SU-DHL-6 (cell line): ENCODE results near the gene PPP6C.

Source experiments
- H2AFZ ChIP-seq: fragments of 200-600 bp; sonication (generic); 2 replicates; pipeline ENCODE4 v1.6.1; 2014; ENCODE audit warnings: low read depth, mild to moderate bottlenecking, moderate library complexity, mixed read lengths, antibody characterized with exemption, low read length; ENCODE audit not compliant: severe bottlenecking
- H3F3A ChIP-seq: fragments of 200-600 bp; shearing (Covaris generic); 2 replicates; pipeline ENCODE4 v1.6.0; 2016; ENCODE audit warnings: antibody characterized with exemption, mild to moderate bottlenecking; ENCODE audit not compliant: insufficient read depth
- H3K27ac ChIP-seq: fragments of 200-600 bp; sonication (generic); 2 replicates; pipeline ENCODE4 v1.5.1; 2016; ENCODE audit warnings: low read depth, mild to moderate bottlenecking, low read length, moderate library complexity, mixed read lengths
- H3K27me3 ChIP-seq: fragments of 200-600 bp; sonication (generic), shearing (Covaris generic); 2 replicates; pipeline ENCODE4 v1.6.0; 2014; ENCODE audit warnings: mild to moderate bottlenecking, low read length
- H3K36me3 ChIP-seq: fragments of 200-600 bp; sonication (generic); 2 replicates; pipeline ENCODE4 v1.6.1; 2014; ENCODE audit warnings: mild to moderate bottlenecking, low read length, mixed read lengths
- H3K4me2 ChIP-seq: fragments of 300-600, 200-600 bp; shearing (Covaris generic), sonication (generic); 2 replicates; pipeline ENCODE4 v1.6.0; 2014; ENCODE audit warnings: low read length, low read depth, mild to moderate bottlenecking; ENCODE audit not compliant: poor library complexity, severe bottlenecking
- H3K4me3 ChIP-seq: fragments of 200-600 bp; sonication (generic); 2 replicates; pipeline ENCODE4 v1.5.1; 2014; ENCODE audit warnings: antibody characterized with exemption, low read length, mild to moderate bottlenecking, mixed read lengths; ENCODE audit not compliant: insufficient read depth, poor library complexity, severe bottlenecking
- H3K79me2 ChIP-seq: fragments of 200-600 bp; sonication (generic); 2 replicates; pipeline ENCODE4 v1.6.1; 2014; ENCODE audit warnings: mild to moderate bottlenecking, low read length, moderate library complexity; ENCODE audit not compliant: insufficient read depth
- H3K9ac ChIP-seq: fragments of 200-600 bp; sonication (generic); 2 replicates; pipeline ENCODE4 v1.7.0; 2014; ENCODE audit warnings: mild to moderate bottlenecking, low read length
- H3K9me2 ChIP-seq: fragments of 200-600 bp; sonication (generic); replicated peaks from 2 replicates; pipeline ENCODE4 v1.6.1; 2014; ENCODE audit warnings: low read length; ENCODE audit not compliant: insufficient read depth
- H3K9me3 ChIP-seq: fragments of 200-600 bp; sonication (generic); 2 replicates; pipeline ENCODE4 v1.6.1; 2014; ENCODE audit warnings: low read length, mixed read lengths; ENCODE audit not compliant: insufficient read depth
- H4K20me1 ChIP-seq: fragments of 200-600 bp; sonication (generic); 2 replicates; pipeline ENCODE4 v1.6.1; 2014; ENCODE audit warnings: low read depth, mild to moderate bottlenecking, antibody characterized with exemption, low read length, moderate library complexity, mixed read lengths
- CTCF ChIP-seq: fragments of 200-600 bp; sonication (generic); IDR thresholded peaks from one replicate; pipeline ENCODE4 v1.5.1; 2017; ENCODE audit warnings: antibody characterized with exemption, mild to moderate bottlenecking, low read length, moderate library complexity; ENCODE audit not compliant: insufficient read depth, poor library complexity, severe bottlenecking
- EZH2phosphoT487 ChIP-seq: fragments of 200-600 bp; sonication (generic), shearing (Covaris generic); conservative IDR thresholded peaks from 2 replicates; pipeline ENCODE4 v1.6.1; 2018; ENCODE audit warnings: mild to moderate bottlenecking, antibody characterized with exemption, low read length, moderate library complexity, mixed read lengths

Gene PPP6C

DNA sequence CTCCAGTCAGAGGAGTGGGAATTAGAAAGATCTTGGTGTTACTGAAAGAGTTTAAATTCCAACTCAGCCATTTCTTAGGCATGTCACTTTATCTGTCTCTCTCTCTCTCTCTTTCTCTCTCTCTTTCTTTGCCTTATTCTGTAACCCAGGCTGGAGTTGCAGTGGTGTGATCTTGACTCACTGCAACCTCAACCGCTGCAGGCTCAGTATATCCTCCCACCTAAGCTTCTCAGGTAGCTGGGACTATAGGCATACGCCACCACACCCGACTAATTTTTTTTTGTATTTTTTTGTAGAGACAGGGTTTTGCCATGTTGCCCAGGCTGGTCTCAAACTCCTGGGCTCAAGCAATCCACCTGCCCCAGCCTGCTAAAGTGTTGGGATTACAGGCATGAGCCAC lies 29.0 kb upstream of the PPP6C start:
- TF ChIP-seq EZH2phosphoT487 (no peak), CTCF (no peak)
- H3K4me2 ChIP-seq, result no peak overlapping the region
- H3F3A ChIP-seq, result no peaks in the 10 kb centered on the region
- no peaks in the 10 kb centered on the region for H3K9me2 ChIP-seq
- H3K4me3 ChIP-seq, result no peak overlapping the region
- H3K27ac ChIP-seq, result no peak overlapping the region
- peaks cover 3% of the 10 kb centered on the region; the same call in 1 of the 2 replicates for H3K36me3 ChIP-seq
- H3K9me3 ChIP-seq, result no peaks in the 10 kb centered on the region
- no peak overlapping the region for H2AFZ ChIP-seq
- H4K20me1 ChIP-seq, result no peaks in the 10 kb centered on the region
- no peaks in the 10 kb centered on the region for H3K79me2 ChIP-seq
- H3K9ac ChIP-seq, result no peak overlapping the region
- no peaks in the 10 kb centered on the region for H3K27me3 ChIP-seq

DNA sequence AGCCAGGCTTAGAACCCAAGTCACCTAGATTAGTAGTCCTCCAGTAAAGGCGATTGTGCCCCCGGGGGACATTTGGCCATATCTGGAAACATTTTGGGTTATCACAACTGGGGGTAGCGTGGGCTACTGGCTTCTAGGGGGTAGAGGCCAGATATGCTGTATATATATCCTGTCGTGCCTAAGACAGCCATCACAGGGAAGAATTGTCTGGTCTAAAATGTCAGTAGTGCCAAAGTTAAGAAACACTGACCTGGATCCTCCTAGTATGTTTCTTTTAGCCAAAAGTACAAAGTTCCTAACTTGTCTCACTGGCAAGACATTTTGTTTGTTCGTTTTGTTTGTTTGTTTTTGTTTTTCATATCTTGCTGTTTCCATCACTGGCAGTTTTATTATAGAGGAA lies 24.6 kb upstream of the PPP6C start:
- Histone ChIP-seq H3K4me3 (no peak overlapping the region), H3K27ac (no peak overlapping the region)

GRCh38 chr9:125204477-125204876 lies 14.9 kb upstream of the PPP6C start:
- H2AFZ ChIP-seq, result no peak overlapping the region
- no peaks in the 10 kb centered on the region for H3K27me3 ChIP-seq
- H3K9ac ChIP-seq, result no peak overlapping the region
- H3K4me2 ChIP-seq, result no peak overlapping the region
- H4K20me1 ChIP-seq, result no peaks in the 10 kb centered on the region
- 0 out of 2 replicates have a peak, but pooled peaks cover 3% of the 10 kb centered on the region for H3K36me3 ChIP-seq
- H3K79me2 ChIP-seq, result peaks cover 9% of the 10 kb centered on the region; the same call in 1 of the 2 replicates
- H3K27ac ChIP-seq, result no peak overlapping the region
- H3K9me2 ChIP-seq, result no peaks in the 10 kb centered on the region
- no peaks in the 10 kb centered on the region for H3F3A ChIP-seq
- no peak overlapping the region for H3K4me3 ChIP-seq
- no peak for TF ChIP-seq EZH2phosphoT487
- no peak for TF ChIP-seq CTCF
- H3K9me3 ChIP-seq, result no peaks in the 10 kb centered on the region

More for the DNA sequence above, 24.6 kb upstream of the PPP6C start:
- no peaks in the 10 kb centered on the region for H3K9me2 ChIP-seq
- H4K20me1 ChIP-seq, result no peaks in the 10 kb centered on the region
- no peaks in the 10 kb centered on the region for H3K79me2 ChIP-seq
- no peak overlapping the region for H3K4me2 ChIP-seq
- TF ChIP-seq CTCF (no peak), EZH2phosphoT487 (no peak)
- no peaks in the 10 kb centered on the region for H3K27me3 ChIP-seq
- H3K9ac ChIP-seq, result no peak overlapping the region
- H3F3A ChIP-seq, result no peaks in the 10 kb centered on the region
- no peaks in the 10 kb centered on the region for H3K36me3 ChIP-seq
- H2AFZ ChIP-seq, result no peak overlapping the region
- no peaks in the 10 kb centered on the region for H3K9me3 ChIP-seq
